Retinal pigment epithelial cell (primary cell): Measurements from ENCODE around the gene SEPTIN2.

Experiments used
- DNase-seq: peaks from one replicate; pipeline ENCODE4 v3.0.0-alpha.2; 2010; ENCODE audit warnings: low read depth
- H3K4me3 ChIP-seq: 2 replicates; pipeline ENCODE4 v1.5.1; 2011; ENCODE audit warnings: mild to moderate bottlenecking, low read length, control low read depth, moderate library complexity
- CTCF ChIP-seq: conservative IDR thresholded peaks from 2 replicates; pipeline ENCODE4 v1.5.1; 2011; ENCODE audit warnings: low read depth, low read length, control low read depth, inconsistent platforms

SEPTIN2 gene

GRCh38 chr2:241339839-241340630 is 24.3 kb downstream of the SEPTIN2 start:
- no peak for DNase-seq
- no peak overlapping the region for H3K4me3 ChIP-seq
- TF ChIP-seq CTCF, result no peak

- no peak overlapping the region for H3K4me3 ChIP-seq
- TF ChIP-seq CTCF, result no peak
- DNase-seq, result no peak
These were observed 25.0 kb downstream of the SEPTIN2 start for GRCh38 chr2:241340631-241341163.

GRCh38 chr2:241344925-241345651 is 29.4 kb downstream of the SEPTIN2 start:
- TF ChIP-seq CTCF, result no peak
- no peak for DNase-seq
- H3K4me3 ChIP-seq, result no peak overlapping the region

GRCh38 chr2:241349941-241350340 is 34.2 kb downstream of the SEPTIN2 start:
- DNase-seq, result no peak
- H3K4me3 ChIP-seq, result no peak overlapping the region
- no peak for TF ChIP-seq CTCF

- TF ChIP-seq CTCF, result no peak
- DNase-seq, result no peak
- no peak overlapping the region for H3K4me3 ChIP-seq
These were observed 34.8 kb downstream of the SEPTIN2 start for GRCh38 chr2:241350530-241350877.

GRCh38 chr2:241350878-241351639 is 35.3 kb downstream of the SEPTIN2 start:
- no peak for TF ChIP-seq CTCF
- DNase-seq, result no peak
- no peak overlapping the region for H3K4me3 ChIP-seq
